OCI-LY7 (cell line): ENCODE results near the gene POLRMT. TPM values are rescaled to one million over a fixed set of nuclear protein-coding genes. Genes with fewer than 3 reads are reported as not detected.

Experiments
- BruUV-seq: library from RNA; stranded (reverse); fragments of 400-500 nt; replicated peaks from 2 replicates; lab custom pipeline; 2021; lab: Mats Ljungman, UMichigan
- CTCF ChIA-PET: fragments of 300-600 bp; sonication (Branson Sonifier 250); formaldehyde crosslinking; loops from one replicate; lab custom pipeline; 2022; ENCODE audit warnings: antibody characterized with exemption; ENCODE audit not compliant: unreplicated experiment; lab: Charles Lee
- POLR2A ChIA-PET: fragments of 300-600 bp; sonication (Branson Sonifier 250); formaldehyde crosslinking; loops from one replicate; lab custom pipeline; 2022; ENCODE audit warnings: antibody characterized with exemption; lab: Charles Lee
- DNase-seq: peaks from one replicate; pipeline ENCODE4 v3.0.0-alpha.2; 2015; ENCODE audit warnings: low spot score
- H2AFZ ChIP-seq: fragments of 200-600 bp; sonication (generic), shearing (Covaris generic); 2 replicates; pipeline ENCODE4 v1.6.1; 2014; ENCODE audit warnings: mild to moderate bottlenecking, antibody characterized with exemption, low read length, moderate library complexity
- H3K27ac ChIP-seq: fragments of 200-600 bp; sonication (generic); 2 replicates; pipeline ENCODE4 v1.5.1; 2014; ENCODE audit warnings: mixed run types, low read depth, mild to moderate bottlenecking, moderate library complexity, low read length, inconsistent platforms; ENCODE audit not compliant: poor library complexity, severe bottlenecking
- H3K36me3 ChIP-seq: fragments of 200-600 bp; sonication (generic); 2 replicates; pipeline ENCODE4 v1.6.1; 2014; ENCODE audit warnings: mild to moderate bottlenecking, antibody characterized with exemption, low read length, moderate library complexity, mixed read lengths; ENCODE audit not compliant: insufficient read depth
- H3K4me1 ChIP-seq: fragments of 200-600 bp; sonication (generic); 2 replicates; pipeline ENCODE4 v1.5.1; 2014; ENCODE audit warnings: mild to moderate bottlenecking, low read length; ENCODE audit not compliant: insufficient read depth, poor library complexity, severe bottlenecking
- H3K4me2 ChIP-seq: fragments of 200-600 bp; sonication (generic); 2 replicates; pipeline ENCODE4 v1.6.1; 2014; ENCODE audit warnings: mild to moderate bottlenecking, low read length
- H3K4me3 ChIP-seq: fragments of 200-600 bp; sonication (generic); 2 replicates; pipeline ENCODE4 v1.5.1; 2014; ENCODE audit warnings: mild to moderate bottlenecking, low read depth, low read length; ENCODE audit not compliant: poor library complexity, severe bottlenecking
- H3K79me2 ChIP-seq: fragments of 200-600 bp; sonication (generic); 2 replicates; pipeline ENCODE4 v1.6.1; 2016; ENCODE audit warnings: low read depth, mild to moderate bottlenecking, low read length, moderate library complexity, mixed read lengths; ENCODE audit not compliant: insufficient read depth
- H3K9me2 ChIP-seq: fragments of 200-600 bp; sonication (generic); 2 replicates; pipeline ENCODE4 v1.6.1; 2016; ENCODE audit warnings: mild to moderate bottlenecking, low read length, mixed read lengths; ENCODE audit not compliant: insufficient read depth
- H3K9me3 ChIP-seq: fragments of 200-600 bp; sonication (generic); 2 replicates; pipeline ENCODE4 v1.6.1; 2014; ENCODE audit warnings: mild to moderate bottlenecking, mixed run types, low read length, mixed read lengths
- H4K20me1 ChIP-seq: fragments of 200-600 bp; sonication (generic); 2 replicates; pipeline ENCODE4 v1.6.1; 2014; ENCODE audit warnings: mild to moderate bottlenecking, antibody characterized with exemption, low read length, moderate library complexity, mixed read lengths; ENCODE audit not compliant: insufficient read depth
- CTCF ChIP-seq: fragments of 200-600 bp; sonication (generic); conservative IDR thresholded peaks from 2 replicates; pipeline ENCODE4 v1.5.1; 2014; ENCODE audit warnings: mild to moderate bottlenecking, antibody characterized with exemption, low read length, moderate library complexity, mixed read lengths
- EZH2phosphoT487 ChIP-seq: fragments of 200-600 bp; sonication (generic); IDR thresholded peaks from 2 replicates; pipeline ENCODE4 v1.6.1; 2018; ENCODE audit warnings: low read depth, borderline replicate concordance, mild to moderate bottlenecking, mixed run types, antibody characterized with exemption, low read length, moderate library complexity, mixed read lengths
- intact Hi-C: fragments of 100-400 bp; cut with micrococcal nuclease; formaldehyde crosslinking; loops from one replicate; pipeline ENCODE4 v1.10.0; 2022; ENCODE audit not compliant: unreplicated experiment
- total RNA-seq, 2 experiments: library from RNA; depleted of rRNA in 1 of 2; stranded (reverse); fragments of >200 nt in 1 of 2; shearing (Covaris generic) in 1 of 2; gene quantifications; 2 replicates each; pipeline ENCODE4 v1.2.3, GENCODE V29; 2014 to 2022

POLRMT gene
- total RNA-seq, 2 experiments from 2014 or later = 65.5 to 74.6 TPM

GRCh38 chr19:602391-603301, 30.7 kb downstream of the POLRMT start:
- H3K9me2 ChIP-seq = no peaks in the 10 kb centered on the region
- ChIA-PET CTCF (no interaction called here), POLR2A (no interaction called here)
- H3K4me3 ChIP-seq = no peak overlapping the region
- H4K20me1 ChIP-seq = no peaks in the 10 kb centered on the region
- H3K79me2 ChIP-seq = no peaks in the 10 kb centered on the region
- peaks cover 5% of the 10 kb centered on the region for H3K4me1 ChIP-seq
- intact Hi-C loops = no loop called here
- no peaks in the 10 kb centered on the region for H3K9me3 ChIP-seq
- H3K27ac ChIP-seq = no peak overlapping the region
- TF ChIP-seq CTCF = no peak
- TF ChIP-seq EZH2phosphoT487 = no peak
- no peak overlapping the region for H3K4me2 ChIP-seq
- no peaks in the 10 kb centered on the region for H3K36me3 ChIP-seq
- no TSS peak for BruUV-seq
- no peak for DNase-seq
- H2AFZ ChIP-seq = no peak overlapping the region

GRCh38 chr19:601790-602189, 31.5 kb downstream of the POLRMT start:
- intact Hi-C loops = no loop called here
- ChIA-PET POLR2A (no interaction called here), CTCF (no interaction called here)
- H3K9me3 ChIP-seq = no peaks in the 10 kb centered on the region
- no peak overlapping the region for H3K4me2 ChIP-seq
- no peak overlapping the region for H2AFZ ChIP-seq
- H4K20me1 ChIP-seq = no peaks in the 10 kb centered on the region
- H3K4me3 ChIP-seq = no peak overlapping the region
- TF ChIP-seq EZH2phosphoT487 (no peak), CTCF (no peak)
- H3K27ac ChIP-seq = no peak overlapping the region
- no peak for DNase-seq
- peaks cover 5% of the 10 kb centered on the region for H3K4me1 ChIP-seq
- no peaks in the 10 kb centered on the region for H3K9me2 ChIP-seq
- BruUV-seq = no TSS peak
- no peaks in the 10 kb centered on the region for H3K36me3 ChIP-seq
- H3K79me2 ChIP-seq = no peaks in the 10 kb centered on the region

- intact Hi-C loops = no loop called here
- no peak for DNase-seq
- CTCF ChIA-PET = no interaction called here
Observed at GRCh38 chr19:601310-601709, 32.0 kb downstream of the POLRMT start.

More at GRCh38 chr19:601310-601709, 32.0 kb downstream of the POLRMT start:
- no TSS peak for BruUV-seq
- no peak overlapping the region for H2AFZ ChIP-seq
- POLR2A ChIA-PET = no interaction called here
- no peaks in the 10 kb centered on the region for H3K9me2 ChIP-seq
- no peaks in the 10 kb centered on the region for H3K79me2 ChIP-seq
- no peaks in the 10 kb centered on the region for H3K36me3 ChIP-seq
- TF ChIP-seq EZH2phosphoT487 (no peak), CTCF (no peak)
- H3K9me3 ChIP-seq = no peaks in the 10 kb centered on the region
- H3K4me3 ChIP-seq = no peak overlapping the region
- no peaks in the 10 kb centered on the region for H4K20me1 ChIP-seq
- H3K4me1 ChIP-seq = peaks cover 5% of the 10 kb centered on the region
- H3K27ac ChIP-seq = no peak overlapping the region
- no peak overlapping the region for H3K4me2 ChIP-seq
